ENCODE measurements around the gene LIPM. TPM values are rescaled to one million over a fixed set of nuclear protein-coding genes. Genes with fewer than 3 reads are reported as not detected.

Gene LIPM
- total RNA-seq, 2 donors from 2014 or later: not detected

DNA sequence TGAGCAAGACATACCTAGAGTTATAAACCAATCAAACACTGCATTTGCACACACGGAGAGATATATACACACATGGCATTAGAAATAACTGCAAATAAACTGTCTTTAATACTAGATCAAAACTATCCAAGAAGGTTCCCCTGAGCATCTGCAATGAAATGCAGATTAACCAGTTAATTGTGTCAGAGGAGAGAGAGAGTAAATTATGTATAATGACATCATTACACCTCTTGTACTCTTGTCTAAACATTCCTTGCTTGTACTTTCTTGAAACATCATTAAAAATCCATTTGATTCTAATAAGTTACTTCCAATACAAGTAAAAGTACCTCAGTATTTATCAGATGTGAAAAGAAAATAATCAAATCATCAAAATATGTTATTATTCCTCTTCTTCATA is 48.2 kb downstream of the LIPM start:
- no peaks in the 10 kb centered on the region for H3K36me3 ChIP-seq
- peaks cover 2% of the 10 kb centered on the region for H3K4me1 ChIP-seq (replicated peaks)
- H3K4me3 ChIP-seq: no peak overlapping the region
- H3K27ac ChIP-seq: no peak overlapping the region
- WGBS: 43% methylated on average over 1 of the region's 1 CpG
- TF ChIP-seq POLR2AphosphoS5 (IDR thresholded peaks at IDR 0.05): no peak
- TF ChIP-seq, protein P1, sequence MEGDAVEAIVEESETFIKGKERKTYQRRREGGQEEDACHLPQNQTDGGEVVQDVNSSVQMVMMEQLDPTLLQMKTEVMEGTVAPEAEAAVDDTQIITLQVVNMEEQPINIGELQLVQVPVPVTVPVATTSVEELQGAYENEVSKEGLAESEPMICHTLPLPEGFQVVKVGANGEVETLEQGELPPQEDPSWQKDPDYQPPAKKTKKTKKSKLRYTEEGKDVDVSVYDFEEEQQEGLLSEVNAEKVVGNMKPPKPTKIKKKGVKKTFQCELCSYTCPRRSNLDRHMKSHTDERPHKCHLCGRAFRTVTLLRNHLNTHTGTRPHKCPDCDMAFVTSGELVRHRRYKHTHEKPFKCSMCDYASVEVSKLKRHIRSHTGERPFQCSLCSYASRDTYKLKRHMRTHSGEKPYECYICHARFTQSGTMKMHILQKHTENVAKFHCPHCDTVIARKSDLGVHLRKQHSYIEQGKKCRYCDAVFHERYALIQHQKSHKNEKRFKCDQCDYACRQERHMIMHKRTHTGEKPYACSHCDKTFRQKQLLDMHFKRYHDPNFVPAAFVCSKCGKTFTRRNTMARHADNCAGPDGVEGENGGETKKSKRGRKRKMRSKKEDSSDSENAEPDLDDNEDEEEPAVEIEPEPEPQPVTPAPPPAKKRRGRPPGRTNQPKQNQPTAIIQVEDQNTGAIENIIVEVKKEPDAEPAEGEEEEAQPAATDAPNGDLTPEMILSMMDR (IDR thresholded peaks at IDR 0.05): no peak
- H3K9me3 ChIP-seq: no peaks in the 10 kb centered on the region
- intact Hi-C loops (cut with DNase I): no loop called here
- H3K27me3 ChIP-seq (replicated peaks; ENCODE audit: insufficient read depth): no peaks in the 10 kb centered on the region
- no peak for DNase-seq (ENCODE audit: low spot score)

DNA sequence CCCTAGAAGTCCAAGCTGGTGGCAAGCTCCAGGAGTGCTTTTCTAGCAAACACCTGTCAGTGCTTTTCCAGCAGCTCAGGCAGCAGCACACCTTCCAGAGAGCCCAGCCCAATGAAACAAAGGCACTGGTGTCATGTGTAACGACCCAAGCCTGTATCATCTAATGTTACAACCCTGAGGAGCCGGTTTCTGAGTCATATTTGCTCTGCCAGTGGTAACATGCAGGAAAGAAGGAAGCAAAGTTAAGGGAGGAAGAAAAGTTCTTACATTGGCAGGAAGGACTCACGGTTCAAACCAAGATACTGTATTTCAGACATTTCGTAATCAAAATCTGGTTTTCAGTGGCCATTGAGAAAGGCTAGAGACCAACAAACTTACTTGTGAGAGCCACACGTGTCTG is 49.2 kb downstream of the LIPM start, which contains the start of gene ANKRD22:
Gene ANKRD22, minus strand, starts transcription at position 139 of the 400 bp plus-strand sequence. CDS start 237 bp downstream, outside the sequence.
- TF ChIP-seq POLR2A (IDR thresholded peaks at IDR 0.05): no peak
- TF ChIP-seq, protein P1 (IDR thresholded peaks at IDR 0.05): no peak
- TF ChIP-seq POLR2AphosphoS5 (IDR thresholded peaks at IDR 0.05): peak; percentile 96
- peak; percentile 93 for DNase-seq (ENCODE audit: low spot score)
- 43% methylated on average over 5 of the region's 5 CpGs for WGBS
- no peaks in the 10 kb centered on the region for H3K27me3 ChIP-seq (replicated peaks; ENCODE audit: insufficient read depth)
- peak within 1 kb of the TSS; percentile 35 to 49 for H3K27ac ChIP-seq
- no peaks in the 10 kb centered on the region for H3K36me3 ChIP-seq
- no peaks in the 10 kb centered on the region for H3K9me3 ChIP-seq
- no peak within 1 kb of the TSS for H3K4me3 ChIP-seq
- H3K4me1 ChIP-seq (replicated peaks): peaks cover 2% of the 10 kb centered on the region
- intact Hi-C loops (cut with DNase I): no loop called here

GRCh38 chr10:88852327-88852726 is 49.8 kb downstream of the LIPM start:
- TF ChIP-seq, protein P1 (IDR thresholded peaks at IDR 0.05): no peak
- TF ChIP-seq POLR2A (IDR thresholded peaks at IDR 0.05): no peak
- TF ChIP-seq POLR2AphosphoS5 (IDR thresholded peaks at IDR 0.05): no peak
- Histone ChIP-seq H3K4me3 (no peak overlapping the region), H3K4me1 (replicated peaks) (peaks cover 2% of the 10 kb centered on the region), H3K9me3 (no peaks in the 10 kb centered on the region), H3K36me3 (no peaks in the 10 kb centered on the region), H3K27ac (peak overlapping the region; percentile 35 to 49), H3K27me3 (replicated peaks; ENCODE audit: insufficient read depth) (no peaks in the 10 kb centered on the region)
- intact Hi-C loops (cut with DNase I): no loop called here
- DNase-seq (ENCODE audit: low spot score): no peak
- 48% methylated on average over 4 of the region's 4 CpGs for WGBS

- peaks cover 2% of the 10 kb centered on the region for H3K4me1 ChIP-seq (replicated peaks)
- no peak for DNase-seq (ENCODE audit: low spot score)
- no peak for TF ChIP-seq POLR2A (IDR thresholded peaks at IDR 0.05)
- TF ChIP-seq, protein P1 (IDR thresholded peaks at IDR 0.05): no peak
- no peak for TF ChIP-seq POLR2AphosphoS5 (IDR thresholded peaks at IDR 0.05)
- WGBS: 78% methylated on average over 4 of the region's 4 CpGs
- intact Hi-C loops (cut with DNase I): no loop called here
- no peaks in the 10 kb centered on the region for H3K9me3 ChIP-seq
- no peak overlapping the region for H3K27ac ChIP-seq
- H3K4me3 ChIP-seq: no peak overlapping the region
- no peaks in the 10 kb centered on the region for H3K36me3 ChIP-seq
- no peaks in the 10 kb centered on the region for H3K27me3 ChIP-seq (replicated peaks; ENCODE audit: insufficient read depth)
Measured at GRCh38 chr10:88853155-88853881, 50.8 kb downstream of the LIPM start.

DNA sequence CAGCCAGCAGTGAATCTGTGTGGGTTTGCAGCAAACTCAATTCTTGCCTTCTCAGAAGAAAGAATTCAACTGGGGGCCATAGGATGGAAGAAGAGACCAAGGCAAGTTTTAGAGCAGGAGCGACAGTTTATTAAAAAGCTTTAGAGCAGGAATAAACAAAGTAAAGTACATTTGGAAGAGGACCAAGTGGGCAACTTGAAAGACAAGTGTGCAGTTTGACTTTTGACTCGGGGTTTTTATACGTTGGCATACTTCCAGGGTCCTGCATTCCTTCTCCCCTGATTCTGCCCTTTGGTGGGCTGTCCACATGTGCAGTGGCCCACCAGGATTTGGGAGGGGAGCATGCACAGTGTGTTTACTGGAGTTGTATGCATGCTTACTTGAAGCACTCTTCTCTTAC is 52.2 kb downstream of the LIPM start:
- no peak for DNase-seq (ENCODE audit: low spot score)
- 19% methylated on average over 3 of the region's 3 CpGs for WGBS
- Histone ChIP-seq H3K4me1 (replicated peaks) (peaks cover 5% of the 10 kb centered on the region), H3K9me3 (no peaks in the 10 kb centered on the region), H3K4me3 (no peak overlapping the region), H3K36me3 (no peaks in the 10 kb centered on the region), H3K27me3 (replicated peaks; ENCODE audit: insufficient read depth) (no peaks in the 10 kb centered on the region), H3K27ac (no peak overlapping the region)
- intact Hi-C loops (cut with DNase I): no loop called here
- TF ChIP-seq, protein P1 (IDR thresholded peaks at IDR 0.05): no peak
- TF ChIP-seq POLR2A (IDR thresholded peaks at IDR 0.05) (no peak), POLR2AphosphoS5 (IDR thresholded peaks at IDR 0.05) (no peak)
